HG02642 (cell line): Measurements from ENCODE around the gene RASSF10.

Experiments used
- ATAC-seq: cut with Tn5 transposase; IDR thresholded peaks from one replicate; pipeline ENCODE4 v1.9.1; 2021; ENCODE audit warnings: mild to moderate bottlenecking; ENCODE audit not compliant: unreplicated experiment, poor library complexity

Gene RASSF10

DNA sequence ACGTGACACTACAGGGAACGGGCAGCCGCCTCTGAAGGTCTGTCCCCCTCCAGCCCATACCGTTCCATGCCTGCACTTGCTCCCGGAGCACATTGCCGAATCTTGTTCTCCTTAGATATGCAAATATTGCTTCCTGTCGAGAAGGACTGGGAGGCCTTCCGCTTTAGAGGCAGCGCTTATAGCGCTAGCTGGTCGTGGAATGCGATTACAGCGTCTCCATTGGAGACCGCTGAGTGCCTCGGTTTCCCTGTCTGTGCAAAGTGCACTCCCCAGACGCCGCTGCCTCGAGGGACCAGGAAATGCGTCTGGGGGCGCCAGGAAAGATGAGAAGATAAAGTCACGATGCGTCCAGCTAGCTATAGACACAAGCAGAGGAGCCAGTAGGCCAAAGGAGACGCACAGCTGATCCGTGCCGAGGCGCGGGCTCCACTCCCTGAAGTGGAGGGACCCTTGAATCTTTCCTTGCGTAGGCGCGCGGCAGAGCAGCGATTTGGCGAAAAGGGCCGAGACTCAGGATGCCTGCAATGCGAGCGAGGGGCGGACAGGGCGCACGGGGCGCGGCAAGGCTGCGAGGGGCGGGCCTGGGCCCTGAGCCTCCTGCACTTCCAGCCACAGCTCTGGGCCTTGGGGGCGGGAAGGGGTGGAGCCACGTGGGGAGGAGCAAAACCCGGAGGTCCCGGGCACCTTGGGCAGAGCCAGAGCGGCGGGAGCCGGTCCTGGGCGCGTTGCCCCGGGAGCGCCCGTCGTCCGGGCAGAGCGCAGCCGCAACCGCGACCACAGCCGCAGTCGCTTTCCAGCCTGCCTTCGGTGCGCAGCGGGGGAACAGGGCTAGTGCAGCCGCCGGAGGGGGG lies at the start of gene RASSF10:
TSS of gene RASSF10 (plus strand) at position 692 of the 851 bp plus-strand sequence. CDS start 261 bp downstream, outside the sequence.
- ATAC-seq = no peak

DNA sequence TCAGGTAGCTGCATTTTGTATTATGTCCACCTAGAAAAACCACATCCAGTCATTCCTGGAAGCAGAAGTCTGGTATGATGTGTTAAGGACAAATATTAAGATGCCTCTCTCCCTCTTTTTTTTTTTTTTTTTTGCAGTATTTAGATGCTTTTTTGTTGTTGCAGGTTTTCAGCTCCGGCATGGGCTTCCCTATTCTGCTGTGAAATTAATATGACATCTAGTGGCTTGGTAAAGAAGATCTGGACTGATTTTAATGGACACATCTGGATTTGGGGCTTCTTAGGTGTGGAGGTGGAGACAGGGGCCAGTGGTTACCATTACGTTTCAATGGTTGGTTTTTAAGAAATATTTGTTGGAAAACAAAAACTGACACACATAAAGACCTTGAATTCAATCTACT lies 47.5 kb upstream of the RASSF10 start:
- no peak for ATAC-seq

- no peak for ATAC-seq
Observed at GRCh38 chr11:12962306-12962705, 46.8 kb upstream of the RASSF10 start.

DNA sequence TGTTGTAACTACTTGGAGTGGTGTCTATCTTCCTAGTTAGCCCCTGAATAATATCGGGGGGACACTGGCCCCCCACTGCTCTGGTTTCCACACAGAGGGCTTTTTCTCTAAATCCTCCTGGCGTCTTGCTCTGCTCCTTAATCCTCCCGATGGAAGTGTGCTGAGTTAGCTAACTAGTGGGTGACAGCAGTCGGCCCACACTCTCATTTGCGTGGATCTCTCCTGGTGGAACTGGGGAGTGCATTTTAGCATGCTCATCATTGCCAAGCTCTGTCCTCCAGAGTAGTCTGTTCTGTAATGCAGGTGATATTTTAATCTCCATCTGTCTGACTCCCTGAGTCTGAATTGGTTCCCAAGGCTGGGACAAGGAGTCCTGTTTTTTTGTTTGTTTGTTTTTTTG lies 46.1 kb upstream of the RASSF10 start:
- ATAC-seq = no peak

- ATAC-seq = peak; percentile 90
Observed at GRCh38 chr11:12963792-12964536, 45.2 kb upstream of the RASSF10 start.

GRCh38 chr11:12964650-12965049 lies 44.5 kb upstream of the RASSF10 start:
- ATAC-seq = no peak

DNA sequence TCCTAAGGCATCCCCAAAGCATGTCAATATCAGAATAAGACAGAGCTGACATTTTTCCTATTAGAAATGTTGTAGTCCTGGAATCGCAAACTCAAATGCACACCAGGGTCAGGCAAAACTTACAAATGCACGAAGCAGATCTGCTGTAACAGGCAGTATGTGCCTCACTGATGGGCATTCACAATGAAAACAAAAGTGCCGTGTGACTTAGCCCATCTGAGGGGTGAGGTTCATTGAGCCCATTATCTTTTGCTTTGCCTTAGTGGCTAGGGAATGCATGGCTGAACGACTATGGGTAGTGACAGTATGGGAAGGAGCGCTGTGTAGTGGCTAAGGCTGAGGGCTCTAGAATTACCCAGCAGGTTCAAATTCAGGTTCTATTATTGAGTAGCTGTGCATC lies 43.1 kb upstream of the RASSF10 start:
- ATAC-seq = no peak

- no peak for ATAC-seq
Observed at GRCh38 chr11:12968101-12968500, 41.0 kb upstream of the RASSF10 start.

DNA sequence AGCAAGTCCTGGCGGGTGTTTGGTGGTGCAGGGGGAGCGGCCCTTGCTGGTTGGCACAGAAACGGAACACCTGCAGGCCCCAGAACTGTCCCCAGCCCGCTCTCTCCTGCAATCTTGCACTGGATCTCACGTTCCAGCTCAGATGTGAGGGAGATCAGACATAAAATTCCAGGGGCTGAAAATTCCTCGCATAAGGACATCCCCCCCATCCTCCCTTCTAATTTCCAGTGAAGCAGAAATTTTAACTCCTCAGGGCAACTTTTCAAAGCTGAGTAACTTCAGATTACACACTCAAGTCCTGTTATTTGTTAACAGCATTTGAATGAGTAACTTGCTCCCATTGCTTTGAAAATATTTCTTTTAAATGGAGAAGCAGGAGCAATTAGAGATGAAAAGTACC lies 40.3 kb upstream of the RASSF10 start:
- ATAC-seq = no peak

- ATAC-seq = no peak
Observed at GRCh38 chr11:12971955-12972354, 37.2 kb upstream of the RASSF10 start.

GRCh38 chr11:12973528-12974181 lies 35.5 kb upstream of the RASSF10 start:
- ATAC-seq = no peak

DNA sequence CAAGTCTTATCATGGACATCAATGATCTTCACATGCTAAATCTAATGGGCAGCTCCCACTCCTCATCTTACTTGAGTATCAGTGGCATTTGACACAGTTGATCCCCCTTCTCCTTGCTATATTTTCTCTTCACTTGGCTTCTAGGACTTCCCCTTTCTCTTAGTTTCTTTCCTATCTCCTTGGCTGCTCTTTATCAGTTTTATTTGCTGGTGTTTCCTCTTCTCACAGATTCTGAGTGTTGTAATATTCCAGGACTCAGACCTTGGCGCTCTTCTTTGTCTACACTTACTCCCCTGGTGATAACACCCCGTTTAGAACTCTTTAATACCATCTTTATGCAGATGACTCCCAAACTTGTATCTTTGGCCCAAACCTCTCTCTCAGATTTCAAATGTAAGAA lies 33.9 kb upstream of the RASSF10 start:
- no peak for ATAC-seq

- no peak for ATAC-seq
Observed at GRCh38 chr11:12979928-12980689, 29.0 kb upstream of the RASSF10 start.

DNA sequence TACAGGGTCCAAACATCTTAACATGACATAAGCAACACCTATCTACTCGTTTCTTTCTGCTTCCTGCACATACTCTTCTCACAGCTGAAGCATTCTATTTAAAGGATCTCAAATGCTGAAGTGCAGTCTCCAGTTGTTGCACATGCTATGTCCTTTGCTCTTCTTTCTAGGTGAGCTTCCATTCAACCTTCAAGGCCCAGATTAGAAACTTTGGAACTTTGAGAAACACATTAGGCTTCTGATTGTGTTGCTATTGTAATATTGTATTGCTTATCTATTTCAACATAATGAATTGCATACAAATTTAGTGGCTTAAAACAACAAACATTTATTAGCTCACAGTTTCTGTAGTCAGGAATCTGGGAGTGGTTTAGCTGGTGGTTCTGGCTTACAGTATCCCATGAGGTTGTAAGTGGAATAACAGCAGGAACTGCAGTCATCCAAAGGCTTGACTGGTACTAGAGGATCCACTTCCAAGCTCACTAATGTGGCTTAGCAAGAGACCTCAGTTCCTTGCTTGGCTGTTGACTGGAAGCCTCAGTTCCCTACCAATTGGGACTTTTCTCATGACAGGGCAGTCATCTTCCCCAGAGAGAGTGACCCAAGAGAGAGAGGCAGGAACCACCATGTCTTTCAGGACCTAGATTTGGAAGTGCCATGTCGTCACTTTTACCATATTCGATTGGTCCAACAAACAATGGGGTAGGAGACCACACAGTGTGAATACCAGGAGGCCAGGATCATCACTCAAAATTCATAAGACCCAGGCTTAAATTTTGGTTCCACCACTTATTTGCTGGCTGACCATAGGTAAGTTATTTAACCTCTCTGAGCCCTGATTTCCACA lies 27.2 kb upstream of the RASSF10 start:
- ATAC-seq = no peak

GRCh38 chr11:12983336-12983735 lies 25.8 kb upstream of the RASSF10 start:
- ATAC-seq = no peak

GRCh38 chr11:12986194-12986898 lies 22.8 kb upstream of the RASSF10 start:
- ATAC-seq = no peak

DNA sequence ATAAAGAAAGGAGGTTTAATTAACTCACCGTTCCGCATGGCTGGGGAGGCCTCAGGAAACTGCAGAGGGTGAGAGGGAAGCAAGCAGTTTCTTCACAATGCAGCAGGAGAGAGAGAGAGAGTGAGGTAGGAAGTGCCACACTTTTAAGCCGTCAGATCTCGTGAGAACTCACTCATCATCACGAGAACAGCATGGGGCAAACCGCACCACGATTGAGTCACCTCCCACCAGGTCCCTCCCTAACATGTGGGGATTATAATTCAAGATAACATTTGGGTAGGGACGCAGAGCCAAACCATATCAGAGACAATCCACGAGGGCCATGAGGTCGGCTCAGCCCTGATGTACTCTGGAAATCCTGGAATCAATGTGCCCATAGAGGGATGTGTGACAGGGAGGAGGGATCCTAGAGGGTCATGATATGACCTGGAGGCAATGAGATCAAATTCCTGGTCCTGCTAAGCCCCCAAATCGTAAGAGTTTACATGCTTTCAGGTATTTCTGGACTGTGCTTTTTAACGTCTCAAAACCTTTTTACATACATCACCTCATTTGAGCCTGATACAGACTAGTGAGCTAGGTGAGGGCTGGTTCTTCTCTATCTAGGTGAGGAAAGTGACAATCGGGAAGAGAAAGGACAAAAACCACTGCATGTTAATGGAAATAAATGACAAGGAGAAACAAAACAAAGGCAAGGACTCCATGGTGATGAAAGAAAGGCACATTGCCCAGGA lies 19.5 kb upstream of the RASSF10 start:
- no peak for ATAC-seq

DNA sequence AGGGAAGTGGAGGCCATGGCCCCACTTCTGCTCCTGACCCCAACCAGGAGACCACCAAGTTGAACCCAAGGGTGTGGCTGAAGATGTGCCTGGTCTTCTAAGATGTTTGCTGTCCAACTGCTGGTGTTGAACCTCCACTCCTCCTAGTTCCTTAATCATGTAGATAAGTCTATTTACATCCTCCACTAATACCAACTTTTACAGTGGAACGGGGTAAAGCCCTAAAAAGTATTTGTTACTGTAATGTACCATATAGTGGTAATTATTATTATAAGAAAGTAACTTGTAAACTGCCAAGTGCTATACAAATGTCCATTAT lies 19.0 kb upstream of the RASSF10 start:
- ATAC-seq = no peak
